Posterior cingulate gyrus (tissue), 11 donors: ENCODE results near the gene DYRK1B.

Experiments used
- DNase-seq, 10 donors: peaks; one replicate each; pipeline versions ENCODE4 v3.0.0 to v3.0.0-alpha.2; 2020 to 2021; ENCODE audit warnings: mixed read lengths in 3 of 10
- intact Hi-C: fragments of 100-400 bp; cut with DNase I; formaldehyde crosslinking; loops from one replicate; pipeline ENCODE4 v1.15.1; 2023

Gene DYRK1B

GRCh38 chr19:39834287-39834841, 402 bp upstream of the DYRK1B start:
- intact Hi-C loops: loop anchor here (5.0 kb wide), 1 partner anchor 138 kb away; the partner anchor contains the start of gene PSMC4
- no peak for DNase-seq

GRCh38 chr19:39833160-39833463, 850 bp downstream of the DYRK1B start:
- DNase-seq: no peak

GRCh38 chr19:39832341-39833083, 1.4 kb downstream of the DYRK1B start:
- intact Hi-C loops: loop anchor here (5.0 kb wide), 1 partner anchor 140 kb away; the partner anchor contains the start of gene PSMC4
- DNase-seq: no peak

More at GRCh38 chr19:39833160-39833463, 850 bp downstream of the DYRK1B start:
- intact Hi-C loops: loop anchor here (5.0 kb wide), 1 partner anchor 139 kb away; the partner anchor contains the start of gene PSMC4

GRCh38 chr19:39831679-39832078, 2.3 kb downstream of the DYRK1B start:
- no peak for DNase-seq
- intact Hi-C loops: loop anchor here (5.0 kb wide), 1 partner anchor 141 kb away; the partner anchor contains the start of gene PSMC4

GRCh38 chr19:39830847-39831246, 3.1 kb downstream of the DYRK1B start:
- DNase-seq: no peak
- intact Hi-C loops: loop anchor here (5.0 kb wide), 1 partner anchor 141 kb away; the partner anchor contains the start of gene PSMC4

GRCh38 chr19:39830406-39830805, 3.6 kb downstream of the DYRK1B start:
- DNase-seq: no peak
- intact Hi-C loops: loop anchor here (5.0 kb wide), 1 partner anchor 142 kb away; the partner anchor contains the start of gene PSMC4

GRCh38 chr19:39829702-39830275, 4.2 kb downstream of the DYRK1B start:
- intact Hi-C loops: loop anchor here (5.0 kb wide), 1 partner anchor 143 kb away; the partner anchor contains the start of gene PSMC4
- DNase-seq: no peak

GRCh38 chr19:39828654-39829032, 5.3 kb downstream of the DYRK1B start:
- intact Hi-C loops: no loop called here
- DNase-seq: no peak

GRCh38 chr19:39828015-39828653, 5.8 kb downstream of the DYRK1B start:
- intact Hi-C loops: no loop called here
- DNase-seq: no peak

GRCh38 chr19:39827216-39827615, 6.7 kb downstream of the DYRK1B start:
- no peak for DNase-seq
- intact Hi-C loops: no loop called here

- intact Hi-C loops: no loop called here
- DNase-seq: no peak
Observed at GRCh38 chr19:39826311-39826945, 7.5 kb downstream of the DYRK1B start.

- DNase-seq: no peak
- intact Hi-C loops: no loop called here
Observed at GRCh38 chr19:39825531-39826076, 8.4 kb downstream of the DYRK1B start.

GRCh38 chr19:39825093-39825463, 8.9 kb downstream of the DYRK1B start:
- intact Hi-C loops: no loop called here
- DNase-seq: no peak

GRCh38 chr19:39824143-39825092, 9.5 kb downstream of the DYRK1B start:
- intact Hi-C loops: no loop called here

GRCh38 chr19:39823686-39824085, 10.3 kb downstream of the DYRK1B start:
- no peak for DNase-seq
- intact Hi-C loops: no loop called here

More at GRCh38 chr19:39824143-39825092, 9.5 kb downstream of the DYRK1B start:
- peak; percentile 88 to 99 (median 94) for DNase-seq

- intact Hi-C loops: no loop called here
- no peak for DNase-seq
Observed at GRCh38 chr19:39820696-39821095, 13.3 kb downstream of the DYRK1B start.

- intact Hi-C loops: no loop called here
- DNase-seq: no peak
Observed at GRCh38 chr19:39819786-39820185, 14.2 kb downstream of the DYRK1B start.

- no peak for DNase-seq
- intact Hi-C loops: no loop called here
Observed at GRCh38 chr19:39818626-39819097, 15.3 kb downstream of the DYRK1B start.
